ENCODE measurements around the gene ZNF536.
"Not testable (repeated sequence)": the region's sequence is repeated elsewhere in the genome, so short reads cannot be mapped to it uniquely, and the experiment has no call there.

Gene ZNF536

DNA sequence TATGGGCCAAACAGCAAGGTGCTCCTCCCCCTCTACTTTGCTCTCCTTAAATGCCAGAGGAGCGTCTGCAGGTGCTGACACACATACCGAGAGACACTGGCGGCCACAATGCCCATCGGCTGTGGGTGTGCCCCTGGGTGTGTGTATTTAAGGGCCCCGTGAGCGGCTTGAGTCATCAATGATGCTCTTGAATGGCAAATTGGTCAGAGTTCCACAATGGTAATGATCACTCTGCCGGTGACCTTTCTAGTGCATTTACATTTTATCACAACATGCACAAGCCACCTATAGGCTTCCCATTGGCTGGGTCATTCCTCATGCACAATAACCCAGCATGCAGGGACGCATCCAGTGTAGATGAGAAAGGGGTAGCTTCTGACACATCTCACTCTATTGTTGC is 124.8 kb downstream of the ZNF536 start:
- no peak for DNase-seq

DNA sequence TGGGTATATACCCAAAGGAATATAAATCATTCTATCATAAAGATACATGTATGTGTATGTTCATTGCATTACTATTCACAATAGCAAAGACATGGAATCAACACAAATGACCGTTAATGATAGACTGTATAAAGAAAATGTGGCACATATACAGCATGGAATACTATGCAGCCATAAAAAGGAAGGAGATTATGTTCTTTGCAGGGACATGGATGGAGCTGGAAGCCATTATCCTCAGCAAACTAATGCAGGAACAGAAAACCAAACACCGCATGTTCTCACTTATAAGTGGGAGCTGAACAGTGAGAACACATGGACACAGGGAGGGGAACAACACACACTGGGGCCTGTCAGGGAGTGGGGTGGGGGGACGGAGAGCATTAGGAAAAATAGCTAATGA is 125.9 kb downstream of the ZNF536 start:
- DNase-seq: not testable (repeated sequence)

DNA sequence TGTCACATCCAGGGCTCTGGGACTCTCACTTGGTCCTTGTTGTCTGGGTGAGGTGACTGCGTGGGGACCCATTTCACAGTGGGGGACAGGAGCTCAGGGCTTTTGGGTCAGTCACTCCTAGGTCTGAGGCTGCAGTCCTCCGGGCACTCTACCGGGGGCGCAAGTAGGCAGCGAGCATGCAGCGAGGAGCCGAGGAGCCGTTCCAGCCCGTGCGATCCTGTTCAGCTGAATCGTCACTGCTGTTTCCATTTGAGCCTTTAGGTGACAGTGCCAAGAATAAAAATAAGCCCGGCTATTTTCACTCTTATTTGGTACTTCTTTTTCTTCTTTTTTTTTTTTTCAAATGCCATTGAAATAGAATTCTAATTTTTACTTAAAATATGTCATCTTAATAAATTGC is 126.5 kb downstream of the ZNF536 start:
- DNase-seq: no peak

DNA sequence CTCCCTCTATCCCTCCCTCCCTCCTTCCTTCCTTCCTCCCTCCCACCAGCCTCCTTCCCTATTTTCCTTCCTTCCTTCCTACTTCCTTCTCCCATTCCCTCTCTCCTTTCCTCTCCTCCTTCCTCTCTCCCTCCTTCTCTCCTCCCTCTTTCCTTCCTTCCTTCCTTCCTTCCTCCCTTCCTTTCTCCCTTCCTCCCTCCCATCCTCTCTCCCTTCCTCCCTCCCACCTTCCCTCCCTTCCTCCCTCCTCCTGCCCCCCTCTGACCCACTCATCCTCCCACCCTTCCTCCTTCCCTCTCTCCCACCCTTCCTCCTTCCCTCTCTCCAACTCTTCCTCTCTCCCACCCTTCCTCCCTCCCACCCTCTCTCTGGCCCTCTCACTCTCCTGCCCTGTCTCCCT is 132.1 kb downstream of the ZNF536 start:
- no peak for DNase-seq

DNA sequence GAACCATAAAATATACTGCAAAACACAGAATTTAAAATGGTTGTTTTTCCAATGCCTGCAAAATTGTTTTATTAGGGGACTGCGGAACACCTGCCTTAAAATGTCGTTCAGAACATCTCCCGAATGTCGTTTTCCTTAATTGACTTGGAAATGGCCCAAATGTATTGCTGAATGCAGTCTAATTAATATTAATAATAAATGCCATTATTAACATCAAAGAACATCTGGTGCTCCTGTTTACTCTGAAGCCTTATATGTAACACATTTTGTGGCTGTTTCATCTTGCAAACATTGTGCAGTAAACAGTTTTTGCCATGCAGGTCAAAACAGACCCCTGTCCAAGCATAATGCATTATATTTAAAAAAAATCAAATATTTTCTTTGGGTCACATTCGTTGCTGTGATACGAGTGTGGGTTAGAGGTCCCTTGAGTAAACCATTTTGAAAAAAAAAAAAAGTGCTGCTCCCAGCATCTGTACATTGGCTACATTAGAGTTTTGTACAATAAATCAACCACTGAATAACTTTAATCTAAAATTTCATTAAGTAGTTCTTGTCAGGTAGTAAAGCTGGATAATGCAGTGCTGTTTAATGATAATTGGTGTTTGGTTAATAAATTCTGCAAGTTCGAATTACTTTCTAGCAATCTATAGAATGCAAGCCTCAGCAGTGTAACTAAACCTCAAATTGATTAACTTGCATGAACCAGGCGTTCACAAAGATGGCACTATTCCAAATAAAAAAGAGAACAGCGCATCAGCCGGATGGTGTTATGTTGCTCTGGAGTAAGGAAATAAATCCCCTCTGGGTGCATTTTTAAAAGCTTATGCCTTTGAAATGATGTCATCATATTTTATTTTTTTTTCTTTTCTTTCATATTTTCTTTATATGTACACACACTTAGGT is 140.2 kb downstream of the ZNF536 start:
- DNase-seq: no peak

DNA sequence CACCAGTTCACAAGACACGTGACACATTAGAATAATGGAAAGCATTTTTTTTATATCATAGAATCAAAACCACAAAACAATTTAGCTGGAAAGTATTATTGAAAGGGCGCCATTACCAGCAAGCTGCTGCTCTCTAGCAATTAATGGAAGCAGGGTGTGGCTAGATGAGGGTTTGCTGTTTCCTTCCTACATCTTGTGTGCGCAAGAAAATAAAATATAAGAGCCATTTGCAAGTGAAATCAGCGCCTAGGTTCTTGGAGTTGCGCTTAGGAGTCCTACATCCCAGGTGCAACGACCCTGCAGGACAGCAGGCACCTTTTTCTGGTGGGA is 140.9 kb downstream of the ZNF536 start:
- no peak for DNase-seq

DNA sequence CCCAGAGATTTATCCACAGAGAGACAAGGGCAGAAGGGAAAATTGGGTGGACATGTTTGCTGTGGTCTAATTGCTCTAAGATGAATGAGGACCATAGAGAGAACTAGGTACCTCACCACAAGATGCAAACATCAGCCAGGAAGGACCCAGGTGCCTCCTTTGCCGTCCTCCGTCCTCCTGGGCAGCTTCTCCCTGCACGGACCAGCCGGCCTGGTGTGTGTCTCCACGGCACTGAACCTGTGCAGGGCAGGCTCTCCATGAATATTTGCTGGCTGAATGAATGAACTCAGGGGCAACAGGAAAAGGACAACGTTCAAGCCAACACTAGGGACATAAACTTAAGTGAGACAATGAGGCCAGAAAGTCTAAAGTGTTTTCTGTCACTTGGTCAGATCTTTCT is 143.9 kb downstream of the ZNF536 start:
- no peak for DNase-seq

DNA sequence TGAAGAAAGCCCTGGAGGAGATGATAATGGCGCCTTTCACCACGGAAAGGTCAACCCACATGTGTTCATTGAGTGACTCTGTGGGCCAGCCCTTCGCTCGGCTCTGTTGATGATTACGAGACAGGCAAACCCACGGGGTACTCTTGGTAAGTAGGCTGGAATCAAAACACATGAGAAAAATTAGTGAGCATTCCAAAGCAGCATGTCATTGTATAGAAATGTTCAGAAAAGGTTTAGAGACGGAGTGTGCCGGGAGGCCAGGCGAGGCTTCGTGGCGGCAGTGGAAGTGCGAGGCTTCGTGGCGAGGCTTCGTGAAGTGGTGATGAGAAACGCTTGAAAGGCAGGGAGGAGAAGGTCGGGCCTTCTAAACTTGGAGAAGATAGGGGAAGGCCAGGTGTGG is 144.3 kb downstream of the ZNF536 start:
- no peak for DNase-seq

DNA sequence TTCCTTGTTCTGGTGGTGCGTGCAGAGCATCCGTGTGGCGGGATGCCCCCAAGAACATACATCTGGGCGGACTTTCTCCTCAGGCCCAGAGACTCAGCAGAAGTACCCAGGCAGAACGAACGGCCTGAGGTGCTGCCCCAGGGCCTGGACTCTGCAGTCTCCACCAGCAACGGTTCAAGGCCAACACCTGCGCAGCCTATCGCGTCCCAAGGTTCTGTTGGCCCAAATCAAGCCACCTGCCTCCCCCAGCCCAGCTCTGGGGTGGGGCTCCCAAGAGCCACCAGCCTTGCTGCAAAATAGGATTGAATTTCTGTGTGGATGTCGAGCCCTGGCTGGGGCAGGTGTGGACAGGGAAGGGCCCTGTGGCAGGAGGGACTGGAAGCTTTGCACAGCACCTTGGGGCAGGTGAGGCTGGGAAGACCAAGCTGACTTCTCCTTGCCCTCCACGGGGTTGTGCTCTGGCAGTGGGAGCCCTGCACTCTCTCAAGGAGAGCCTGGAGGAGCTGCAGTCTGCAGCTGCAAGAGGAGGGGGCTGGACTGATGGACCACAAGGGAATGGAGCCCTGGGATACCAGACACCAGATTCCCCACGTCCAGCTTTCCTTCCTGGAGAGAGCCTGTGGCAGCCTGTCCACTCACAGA is 146.9 kb downstream of the ZNF536 start:
- no peak for DNase-seq

DNA sequence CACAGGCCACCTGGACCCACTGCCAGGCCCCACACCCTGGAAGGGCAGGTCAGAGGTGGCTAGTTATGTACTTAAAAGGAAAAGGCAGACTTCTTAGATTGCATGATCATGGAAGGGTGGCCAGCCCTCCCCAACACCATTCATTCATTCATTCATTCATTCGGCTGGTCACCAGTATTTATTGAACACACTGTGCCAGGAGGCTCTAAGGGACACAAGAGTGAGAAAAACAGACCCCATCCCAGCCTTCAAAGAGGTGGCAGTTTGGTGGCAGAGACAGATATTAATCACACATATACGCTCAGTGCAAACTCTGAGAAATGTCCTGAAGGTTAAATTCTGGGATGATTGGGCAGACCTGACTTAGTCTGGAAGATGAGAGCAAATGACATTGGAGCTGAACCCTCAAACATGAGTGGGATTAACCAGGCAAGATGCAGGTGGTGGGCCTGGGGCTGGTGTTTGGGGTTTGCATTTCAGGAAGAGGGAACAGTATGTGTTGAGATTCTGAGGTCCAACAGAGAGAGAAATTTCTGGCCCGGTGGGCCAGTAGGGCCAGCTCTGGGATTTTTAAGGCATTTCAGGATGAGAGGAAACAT is 147.5 kb downstream of the ZNF536 start:
- no peak for DNase-seq

DNA sequence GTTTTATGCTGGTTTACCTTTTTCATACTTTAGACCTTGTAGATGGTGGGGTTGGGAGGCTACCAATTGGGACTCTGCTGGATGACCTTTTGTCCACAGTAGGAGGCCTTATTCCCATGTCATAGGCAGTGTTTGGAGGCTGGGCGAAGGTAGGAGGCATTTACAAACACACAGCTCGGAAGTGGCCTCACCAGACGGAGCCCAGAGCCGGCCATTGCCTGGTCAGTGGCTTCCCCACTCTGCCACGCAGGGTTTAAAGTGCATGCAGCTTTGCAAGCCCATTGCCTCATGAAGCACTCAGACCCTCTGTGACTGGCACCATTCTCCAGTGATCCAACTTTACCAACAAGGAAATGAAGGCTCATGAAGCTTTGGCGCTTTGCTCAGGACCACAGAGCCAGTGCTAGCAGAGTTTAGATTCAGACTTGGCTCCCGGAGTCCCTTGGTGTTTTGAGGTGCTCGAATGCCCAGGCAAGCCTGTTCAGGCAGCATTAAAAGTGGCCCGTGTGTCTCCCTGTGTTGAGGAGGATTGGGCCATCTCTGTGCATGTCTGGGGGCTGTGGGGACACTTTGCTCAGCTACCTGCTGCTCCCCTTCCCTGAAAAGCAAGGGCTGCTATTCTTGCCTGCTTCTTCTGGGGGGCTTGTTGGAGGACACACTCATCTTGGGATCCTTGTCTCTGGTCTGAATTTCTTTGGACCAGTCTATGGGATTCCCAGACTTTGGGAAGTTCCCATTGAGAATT is 148.7 kb downstream of the ZNF536 start:
- no peak for DNase-seq

DNA sequence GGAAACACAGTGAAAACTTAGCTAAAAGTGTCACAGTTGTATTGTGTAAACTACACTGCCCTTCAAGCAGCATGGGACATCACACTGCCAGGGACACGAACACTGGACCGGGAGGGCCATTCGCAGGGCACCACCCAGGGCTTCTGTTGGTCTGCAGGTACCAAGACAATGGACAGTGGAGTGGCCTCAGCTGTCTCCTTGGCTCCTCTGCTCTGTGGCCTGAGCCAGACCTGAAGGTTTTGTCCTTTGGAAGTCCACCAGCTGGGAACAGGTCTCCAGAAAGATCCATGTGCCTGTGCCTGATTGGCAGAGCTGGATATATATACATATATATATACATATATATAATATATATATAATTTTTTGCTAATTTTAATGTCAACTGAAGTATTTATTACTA is 149.8 kb downstream of the ZNF536 start:
- DNase-seq: no peak

DNA sequence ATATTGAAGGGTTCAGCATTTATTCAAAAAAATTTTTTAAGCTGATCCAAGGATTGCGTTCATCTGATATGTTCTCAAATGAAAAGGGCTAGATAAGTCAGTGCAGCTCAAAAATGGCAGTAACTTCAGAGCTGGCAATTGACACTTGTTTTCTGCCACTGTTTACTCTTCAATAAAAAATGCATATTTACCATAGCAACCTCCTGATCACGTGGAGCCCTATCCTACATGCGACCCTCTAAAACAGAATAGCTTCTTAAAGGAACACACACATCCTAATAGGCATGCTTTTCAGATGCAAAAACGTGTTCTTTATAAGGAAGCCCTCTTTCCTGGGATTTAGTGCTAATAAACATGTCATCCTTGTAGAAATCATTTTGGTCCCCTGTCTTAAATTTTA is 150.2 kb downstream of the ZNF536 start:
- DNase-seq: no peak

DNA sequence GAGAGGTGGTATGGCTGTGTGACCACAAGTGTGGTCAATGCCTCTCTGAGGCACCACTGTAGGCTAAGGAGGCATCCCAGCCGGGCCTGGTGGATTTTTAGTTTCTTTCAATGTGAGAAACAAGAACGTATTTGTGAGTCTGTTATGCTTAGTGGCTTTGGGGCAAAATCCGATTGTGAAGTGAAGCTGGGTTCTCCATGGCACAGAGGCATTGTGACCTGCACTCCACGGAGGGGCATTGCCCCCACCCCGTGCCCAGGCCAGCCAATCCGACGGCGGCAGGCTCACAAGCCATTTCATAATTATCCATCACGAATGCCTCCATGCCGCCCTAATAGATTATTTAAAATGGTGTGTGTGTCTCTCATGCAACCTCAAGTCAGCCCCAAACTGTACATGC is 151.6 kb downstream of the ZNF536 start:
- DNase-seq: no peak

DNA sequence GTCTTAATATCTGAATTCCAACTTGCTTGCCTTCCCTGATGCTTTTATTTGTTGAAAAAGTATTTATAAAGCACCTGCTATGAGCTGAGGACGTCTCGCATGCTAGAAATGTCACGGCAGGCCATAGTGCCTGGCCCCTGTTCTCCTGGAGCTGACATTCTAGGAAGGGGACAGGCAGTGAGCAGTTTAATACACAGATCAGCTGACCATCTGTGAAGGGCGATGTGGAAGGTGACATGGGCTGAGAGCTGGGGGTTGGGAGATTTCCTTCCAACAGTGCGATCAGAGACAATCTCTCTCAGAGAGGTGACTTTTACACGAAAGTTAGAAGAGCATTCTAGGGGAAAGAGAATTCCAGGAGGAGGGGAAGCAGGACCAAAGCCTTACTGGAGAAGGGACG is 153.2 kb downstream of the ZNF536 start:
- no peak for DNase-seq

DNA sequence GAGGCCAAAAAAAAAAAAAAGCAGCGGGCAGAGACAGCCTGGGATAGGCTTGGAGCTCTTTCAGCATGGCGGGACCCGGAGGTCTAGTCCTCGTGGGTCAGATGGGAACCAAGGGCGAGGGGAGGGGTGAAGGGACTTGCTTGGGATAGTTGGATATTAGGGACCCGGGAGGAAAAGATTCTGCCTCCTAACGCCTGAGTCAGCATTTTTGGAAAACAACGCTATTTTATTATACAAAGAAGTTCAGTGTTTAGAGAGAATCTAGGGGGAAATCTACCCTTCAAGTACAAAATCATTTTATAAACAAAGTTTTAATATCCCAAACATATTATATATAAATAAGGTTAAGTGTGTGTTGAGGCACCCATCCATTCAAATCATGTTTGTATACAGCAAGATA is 156.7 kb downstream of the ZNF536 start:
- DNase-seq: no peak

DNA sequence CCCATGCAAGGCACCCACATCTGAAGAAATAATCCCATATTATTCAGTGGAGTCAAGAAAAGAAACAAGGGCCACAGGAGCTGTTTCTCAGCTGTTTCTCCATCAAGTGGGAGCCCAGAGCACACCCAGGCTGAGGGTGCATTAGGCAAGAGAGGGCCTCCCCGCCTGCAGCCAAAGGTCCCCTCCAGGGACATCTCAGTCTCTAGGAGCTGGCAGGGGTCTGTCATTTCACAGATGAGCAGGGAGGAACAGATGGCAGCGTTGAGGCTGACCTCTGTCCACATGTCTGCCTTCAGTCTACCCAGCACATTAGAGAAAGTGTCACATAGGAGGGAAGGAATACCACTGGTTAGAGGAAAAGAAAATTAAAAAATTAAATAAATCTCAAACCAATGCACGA is 157.7 kb downstream of the ZNF536 start:
- DNase-seq: no peak

DNA sequence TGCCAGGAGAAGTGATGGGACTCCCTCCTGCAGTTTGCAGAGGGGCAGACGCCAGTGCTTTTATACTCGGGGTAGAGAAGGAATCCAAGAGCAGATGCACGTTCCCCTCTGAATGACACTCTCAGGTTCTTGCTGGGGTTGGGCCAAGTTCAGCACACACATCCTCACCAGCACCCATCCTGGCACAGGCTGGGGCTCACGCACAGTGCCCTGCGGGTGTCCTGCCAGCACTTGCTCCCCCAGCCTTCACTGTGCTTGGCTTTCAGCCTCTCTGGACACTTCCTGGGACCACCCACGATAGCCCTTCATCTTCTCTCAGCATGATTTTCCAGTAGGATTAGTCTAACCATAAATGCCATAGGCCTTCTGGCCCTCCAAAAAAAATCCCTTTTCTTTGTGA is 158.6 kb downstream of the ZNF536 start:
- DNase-seq: no peak

DNA sequence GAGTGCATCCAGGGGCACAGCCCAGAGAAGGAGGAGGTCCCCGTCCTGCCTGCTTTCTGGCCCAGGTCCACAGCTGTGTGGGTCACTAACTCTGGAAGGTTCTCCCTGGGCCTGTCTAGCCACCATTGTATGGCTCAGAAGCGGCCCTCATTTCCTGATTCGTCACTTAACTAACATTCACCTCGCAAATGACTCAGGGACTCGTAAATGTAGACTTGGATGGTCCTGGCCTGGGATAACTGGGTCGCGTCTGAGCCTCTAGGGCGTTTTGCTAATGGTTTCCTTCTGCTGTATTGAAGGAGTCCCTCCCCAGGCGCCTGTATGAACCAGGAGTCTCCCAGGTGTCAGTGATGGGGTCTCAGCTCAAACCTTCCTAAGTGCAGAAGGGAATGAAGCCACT is 162.8 kb downstream of the ZNF536 start:
- DNase-seq: no peak

DNA sequence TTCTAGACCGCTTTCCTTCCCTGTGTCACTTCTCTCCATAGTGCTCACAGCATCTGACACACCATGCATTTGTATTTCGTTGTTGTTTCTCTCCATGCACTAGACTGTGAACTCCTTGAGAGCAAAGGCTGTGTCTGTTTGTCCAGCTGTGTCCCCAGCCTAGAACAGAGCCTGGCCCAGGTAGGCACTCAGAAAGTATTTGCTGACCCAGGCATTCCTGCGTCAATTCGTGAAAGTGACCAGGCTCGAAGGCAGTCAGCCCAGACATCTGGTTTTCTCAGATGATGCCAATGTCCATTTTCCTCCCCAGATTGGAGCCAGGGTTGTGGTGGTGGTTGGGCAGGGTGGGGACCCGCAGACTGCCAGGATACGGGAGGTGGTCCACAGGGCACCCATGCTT is 164.8 kb downstream of the ZNF536 start:
- no peak for DNase-seq

DNA sequence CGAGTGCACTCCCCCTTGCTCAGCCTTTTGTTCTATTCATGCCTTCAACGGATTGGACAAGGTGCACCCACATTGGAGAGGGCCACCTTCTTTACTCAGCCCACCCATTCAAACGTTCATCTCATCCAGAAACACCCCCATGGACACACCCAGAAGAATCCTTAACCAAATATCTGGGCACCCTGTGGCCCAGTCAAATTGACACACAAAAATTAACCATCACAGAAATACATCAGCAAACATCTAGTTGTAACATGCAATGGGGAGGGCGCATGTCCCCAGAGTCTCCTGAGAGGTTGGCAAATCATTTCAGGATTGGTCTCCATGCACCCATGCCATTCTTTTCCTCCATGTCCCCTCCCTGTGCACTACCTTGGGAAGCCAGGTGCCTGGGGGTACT is 167.1 kb downstream of the ZNF536 start:
- no peak for DNase-seq

DNA sequence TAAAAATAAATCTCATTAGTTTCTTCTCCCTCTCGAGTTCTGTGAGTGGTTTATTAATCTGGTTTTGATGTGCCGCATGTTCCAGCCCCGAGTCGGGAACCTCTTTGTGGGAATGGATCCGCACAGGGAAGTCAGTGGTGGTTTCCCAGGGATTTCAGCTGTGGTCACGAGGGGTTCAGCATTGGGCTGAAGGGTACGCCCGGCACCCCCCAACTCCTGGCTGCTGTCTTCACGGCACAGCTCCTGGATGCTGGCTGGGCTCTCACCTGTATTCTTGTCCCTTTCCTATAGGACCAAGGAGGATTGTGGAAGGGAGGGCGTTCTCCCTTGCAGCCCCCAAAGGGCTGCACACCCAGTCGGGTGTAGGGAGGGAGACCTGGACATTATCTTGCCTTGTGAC is 167.8 kb downstream of the ZNF536 start:
- no peak for DNase-seq

DNA sequence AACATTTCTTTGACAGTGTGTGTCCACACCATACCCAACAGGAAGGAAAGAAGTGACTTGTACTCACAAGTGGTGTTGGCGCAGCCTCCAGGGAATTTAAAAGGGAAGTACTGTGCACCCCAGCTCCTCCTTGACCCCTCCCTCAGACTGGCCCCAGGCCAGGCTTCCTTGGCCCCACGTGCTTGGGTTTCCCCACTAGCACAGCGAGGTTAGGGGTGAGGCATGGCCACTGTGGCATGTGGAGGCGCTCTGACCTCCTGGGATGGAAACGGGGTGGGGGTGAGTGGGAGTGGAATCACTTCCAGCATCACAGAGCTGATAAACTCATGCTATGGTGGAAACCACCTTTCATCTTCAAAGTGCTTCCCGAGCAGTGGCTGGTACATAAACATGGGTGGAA is 168.6 kb downstream of the ZNF536 start:
- no peak for DNase-seq

DNA sequence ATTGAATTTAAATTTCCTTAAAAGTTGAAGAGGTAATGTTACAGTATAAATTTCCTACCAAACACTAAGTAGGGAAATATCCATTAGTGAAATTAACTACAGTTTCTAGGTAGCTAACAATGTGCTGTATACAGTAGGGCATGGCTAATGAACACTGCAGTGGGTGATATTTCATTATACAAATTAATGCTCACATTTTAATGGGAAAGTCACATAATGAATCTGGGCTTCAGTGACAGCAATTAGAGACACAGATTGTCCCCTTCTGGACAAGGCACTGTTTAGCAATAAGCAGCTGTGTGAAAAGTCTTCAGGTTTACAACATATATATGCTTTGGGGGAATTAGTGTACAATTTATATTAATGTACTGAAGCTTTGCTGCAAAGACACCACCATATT is 169.4 kb downstream of the ZNF536 start:
- DNase-seq: no peak

All from activated CD4-positive, alpha-beta T cell treated with anti-CD3 and anti-CD28 coated beads for 1 hour (primary cell).